GM12801 (cell line): ENCODE results near the gene ZFYVE1.

Experiments
- CTCF ChIP-seq: IDR thresholded peaks from one replicate; pipeline ENCODE4 v1.5.1; 2011; ENCODE audit warnings: control low read depth; ENCODE audit not compliant: insufficient read length; ENCODE audit errors: extremely low read depth

ZFYVE1 gene

GRCh38 chr14:72990171-72990570, 36.7 kb downstream of the ZFYVE1 start:
- TF ChIP-seq CTCF = no peak

- TF ChIP-seq CTCF = no peak
Observed at GRCh38 chr14:72986857-72987256, 40.0 kb downstream of the ZFYVE1 start.

- no peak for TF ChIP-seq CTCF
Observed at GRCh38 chr14:72986214-72986613, 40.7 kb downstream of the ZFYVE1 start.

- TF ChIP-seq CTCF = no peak
Observed at GRCh38 chr14:72982146-72982708, 44.7 kb downstream of the ZFYVE1 start.

GRCh38 chr14:72980863-72981262, 46.0 kb downstream of the ZFYVE1 start:
- TF ChIP-seq CTCF = no peak

GRCh38 chr14:72978856-72979255, 48.0 kb downstream of the ZFYVE1 start:
- no peak for TF ChIP-seq CTCF

GRCh38 chr14:72975770-72976169, 51.1 kb downstream of the ZFYVE1 start:
- no peak for TF ChIP-seq CTCF
